Common myeloid progenitor, CD34-positive (primary cell): ENCODE results near the gene RER1.

ENCODE experiments used
- CTCF ChIA-PET: fragments of 350-600 bp; sonication (Branson Sonifier 250); formaldehyde crosslinking; loops from one replicate; lab custom pipeline; 2021; ENCODE audit warnings: antibody characterized with exemption; lab: Charles Lee
- POLR2A ChIA-PET: fragments of 350-600 bp; sonication (Branson Sonifier 250); formaldehyde crosslinking; loops from one replicate; lab custom pipeline; 2021; ENCODE audit warnings: antibody characterized with exemption; lab: Charles Lee
- DNase-seq, 3 donors: peaks; one replicate each; pipeline versions ENCODE4 v3.0.0 to v3.0.0-alpha.2; 2013
- H3K27ac ChIP-seq, 2 experiments: 1 replicate in 1 of 2; 2 replicates in 1 of 2; pipeline ENCODE4 v1.7.0; 2013; ENCODE audit warnings: inconsistent platforms in 2 of 2, low read length in 2 of 2, mild to moderate bottlenecking in 2 of 2, low read depth in 1 of 2, moderate library complexity in 1 of 2; ENCODE audit not compliant: severe bottlenecking in 2 of 2, insufficient read depth in 1 of 2, poor library complexity in 1 of 2
- H3K27me3 ChIP-seq, 5 experiments: replicated peaks in 2 of 5; 1 replicate in 3 of 5; 2 replicates in 2 of 5; pipeline versions ENCODE4 v1.6.1 to v1.7.0; 2013; ENCODE audit warnings: low read length in 4 of 5, mild to moderate bottlenecking in 2 of 5, moderate library complexity in 2 of 5, inconsistent platforms in 1 of 5; ENCODE audit not compliant: insufficient read depth in 5 of 5, control insufficient read depth in 4 of 5
- H3K36me3 ChIP-seq, 4 experiments: 1 replicate in 2 of 4; 2 replicates in 2 of 4; pipeline versions ENCODE4 v1.6.1 to v1.7.0; 2013; ENCODE audit warnings: low read length in 3 of 4, control low read depth in 1 of 4, mild to moderate bottlenecking in 1 of 4; ENCODE audit not compliant: control insufficient read depth in 4 of 4, insufficient read depth in 4 of 4
- H3K4me1 ChIP-seq, 4 experiments: 1 replicate in 3 of 4; 2 replicates in 1 of 4; pipeline versions ENCODE4 v1.6.1 to v1.7.1; 2013; ENCODE audit warnings: low read length in 3 of 4, mild to moderate bottlenecking in 3 of 4, control low read depth in 1 of 4, inconsistent platforms in 1 of 4, moderate library complexity in 1 of 4; ENCODE audit not compliant: control insufficient read depth in 4 of 4, insufficient read depth in 4 of 4; ENCODE audit errors: control extremely low read depth in 1 of 4
- H3K4me3 ChIP-seq, 7 experiments: 1 replicate in 4 of 7; 2 replicates in 3 of 7; pipeline versions ENCODE4 v1.5.1 to v1.7.0; 2013; ENCODE audit warnings: mild to moderate bottlenecking in 7 of 7, low read length in 6 of 7, moderate library complexity in 6 of 7, inconsistent platforms in 2 of 7, low read depth in 2 of 7, control low read depth in 1 of 7; ENCODE audit not compliant: insufficient read depth in 4 of 7, control insufficient read depth in 1 of 7; ENCODE audit errors: extremely low read depth in 1 of 7
- H3K9me3 ChIP-seq, 5 experiments: 1 replicate in 4 of 5; 2 replicates in 1 of 5; pipeline versions ENCODE4 v1.6.1 to v1.7.1; 2013; ENCODE audit warnings: low read length in 4 of 5, mild to moderate bottlenecking in 2 of 5, inconsistent platforms in 1 of 5, low read depth in 1 of 5, moderate library complexity in 1 of 5; ENCODE audit not compliant: control insufficient read depth in 4 of 5, insufficient read depth in 2 of 5; ENCODE audit errors: control extremely low read depth in 1 of 5
- WGBS: methylation state at CpG from one replicate; pipeline ENCODE4 v1.1.5; 2013; ENCODE audit not compliant: insufficient coverage; 5-methylcytosine and 5-hydroxymethylcytosine counted together

The RER1 gene

DNA sequence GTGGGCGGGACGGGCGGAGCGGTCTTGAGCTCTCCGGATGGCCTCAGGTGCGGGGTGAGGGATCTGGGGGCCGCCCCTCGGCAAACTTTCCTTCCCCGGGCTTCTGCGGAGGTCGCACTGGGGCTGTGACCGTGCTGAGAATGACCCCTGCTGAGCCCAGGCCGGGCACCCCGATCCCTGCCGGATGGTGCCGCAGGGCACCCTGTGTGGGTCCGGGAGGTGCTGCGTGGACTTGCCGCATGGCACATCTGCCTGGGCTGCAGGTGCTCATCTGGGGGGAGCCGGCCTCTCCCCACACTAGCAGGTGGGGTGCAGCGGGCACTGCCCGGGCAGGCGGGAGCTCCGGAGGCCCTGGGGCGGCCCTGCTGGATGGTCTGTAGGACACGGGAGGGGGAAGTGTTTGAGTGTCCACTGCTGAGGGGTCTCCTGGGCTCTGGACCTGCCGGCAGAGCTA lies 52.5 kb downstream of the RER1 start:
- no peak overlapping the region for H3K27ac ChIP-seq
- H3K4me3 ChIP-seq = no peak overlapping the region
- WGBS = 31% methylated on average over 23 of the region's 27 CpGs
- ChIA-PET CTCF (no interaction called here), POLR2A (no interaction called here)
- no peak for DNase-seq
- H3K27me3 ChIP-seq = peaks cover 0 to 79% (median 15%) of the 10 kb centered on the region in 5 experiments
- H3K9me3 ChIP-seq = peaks cover 0 to 6% (median 0%) of the 10 kb centered on the region in 5 experiments
- H3K4me1 ChIP-seq = peaks cover 0 to 5% (median 0%) of the 10 kb centered on the region in 4 experiments
- no peaks in the 10 kb centered on the region for H3K36me3 ChIP-seq

DNA sequence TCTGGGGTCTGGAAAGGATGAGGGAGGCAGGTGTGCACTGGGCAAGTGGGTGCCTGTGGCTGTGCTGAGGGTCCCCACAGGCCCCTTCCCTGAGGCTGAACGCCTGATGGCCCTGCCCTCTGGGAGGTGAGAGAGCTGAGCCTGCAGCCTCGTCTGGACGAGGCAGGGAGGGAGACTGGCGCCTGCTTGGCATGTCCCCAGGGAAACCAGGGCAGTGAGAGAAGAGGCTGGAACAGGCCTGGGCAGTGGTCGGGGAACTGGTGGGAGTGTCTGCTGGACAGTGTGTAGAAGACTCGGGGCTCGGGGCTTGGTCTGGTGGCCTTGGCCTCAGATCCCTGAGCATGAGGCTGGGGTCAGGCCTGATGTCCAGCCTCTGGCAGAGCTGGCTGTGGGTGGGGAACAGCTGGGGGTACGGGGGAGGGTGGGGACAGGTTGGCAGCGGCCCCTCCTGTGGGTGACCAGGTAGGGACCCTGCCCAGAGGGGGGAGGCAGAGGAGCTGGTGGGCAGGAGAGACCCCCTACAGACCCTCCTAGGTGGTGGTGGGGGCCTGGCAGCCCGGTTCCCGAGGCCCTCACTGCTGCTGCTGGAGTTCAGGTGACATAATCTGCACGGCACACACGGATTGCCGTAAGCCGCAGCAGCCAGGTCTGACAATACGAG lies 53.7 kb downstream of the RER1 start:
- Histone ChIP-seq H3K27ac (no peak overlapping the region), H3K4me3 (no peak overlapping the region), H3K9me3 (peaks cover 0 to 6% (median 0%) of the 10 kb centered on the region in 5 experiments), H3K4me1 (peaks cover 0 to 5% (median 0%) of the 10 kb centered on the region in 4 experiments), H3K36me3 (no peaks in the 10 kb centered on the region), H3K27me3 (peaks cover 0 to 86% (median 15%) of the 10 kb centered on the region in 5 experiments)
- DNase-seq = no peak
- ChIA-PET POLR2A (no interaction called here), CTCF (no interaction called here)
- WGBS = 81% methylated on average over 14 of the region's 16 CpGs

GRCh38 chr1:2445823-2446215 lies 54.2 kb downstream of the RER1 start:
- 84% methylated on average over 15 of the region's 15 CpGs for WGBS
- H3K27ac ChIP-seq = no peak overlapping the region
- no peaks in the 10 kb centered on the region for H3K36me3 ChIP-seq
- peaks cover 0 to 2% (median 0%) of the 10 kb centered on the region in 5 experiments for H3K9me3 ChIP-seq
- H3K27me3 ChIP-seq = peaks cover 0 to 86% (median 15%) of the 10 kb centered on the region in 5 experiments
- ChIA-PET POLR2A (no interaction called here), CTCF (interaction anchor here (1.3 kb wide), 1 partner anchor 102 kb away, joined by 3 read pairs; no protein-coding TSS in a partner anchor)
- H3K4me3 ChIP-seq = no peak overlapping the region
- DNase-seq = no peak
- peaks cover 0 to 5% (median 0%) of the 10 kb centered on the region in 4 experiments for H3K4me1 ChIP-seq

DNA sequence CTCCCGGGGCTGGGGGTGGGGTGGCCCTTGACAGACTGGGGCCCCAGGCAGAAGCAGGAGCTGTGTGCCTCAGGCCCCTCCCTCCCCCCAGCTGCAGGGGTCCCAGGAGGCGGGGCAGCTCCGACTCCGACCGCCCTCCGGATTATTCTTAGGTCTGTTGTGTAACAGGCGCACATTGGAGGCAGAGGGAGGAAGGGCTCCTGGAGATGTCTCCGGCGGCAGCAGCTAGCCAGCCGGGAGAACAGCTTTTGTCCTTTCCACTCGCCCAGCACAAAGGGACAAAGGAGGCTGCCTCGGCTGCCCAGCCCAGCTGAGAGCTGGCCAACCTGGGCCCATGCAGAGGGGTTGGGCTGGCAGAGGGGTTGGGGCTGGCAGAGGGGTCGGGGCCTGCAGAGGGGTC lies 54.8 kb downstream of the RER1 start:
- no peak overlapping the region for H3K27ac ChIP-seq
- H3K9me3 ChIP-seq = no peaks in the 10 kb centered on the region
- CTCF ChIA-PET = interaction anchor here (1.3 kb wide), 1 partner anchor 102 kb away, joined by 3 read pairs; no protein-coding TSS in a partner anchor
- no peak for DNase-seq
- POLR2A ChIA-PET = no interaction called here
- H3K4me3 ChIP-seq = no peak overlapping the region
- no peaks in the 10 kb centered on the region for H3K36me3 ChIP-seq
- H3K4me1 ChIP-seq = peaks cover 0 to 5% (median 0%) of the 10 kb centered on the region in 4 experiments
- 15% methylated on average over 10 of the region's 13 CpGs for WGBS
- H3K27me3 ChIP-seq = peaks cover 0 to 85% (median 15%) of the 10 kb centered on the region in 5 experiments

DNA sequence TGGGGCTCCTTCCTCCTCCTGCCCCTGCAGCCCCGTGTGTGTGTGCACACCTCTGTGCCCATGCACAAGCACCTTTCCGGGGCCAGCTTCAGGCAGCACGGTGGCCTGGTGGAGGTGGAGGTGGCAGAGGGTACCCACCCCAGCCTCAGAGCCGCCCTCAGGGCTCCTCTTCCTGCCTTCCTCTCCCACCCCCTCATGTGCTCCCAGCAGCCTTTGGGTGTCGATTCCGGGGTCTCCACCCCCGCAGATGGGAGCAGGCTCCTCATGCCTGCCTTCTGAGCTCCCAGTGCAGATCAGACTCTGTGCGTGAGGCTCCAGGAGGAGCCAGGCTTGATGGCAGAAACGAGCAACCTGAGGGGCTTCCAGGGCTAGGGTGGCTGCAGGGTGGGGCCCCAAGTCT lies 55.2 kb downstream of the RER1 start:
- POLR2A ChIA-PET = no interaction called here
- H3K4me3 ChIP-seq = no peak overlapping the region
- CTCF ChIA-PET = interaction anchor here (1.3 kb wide), 1 partner anchor 101 kb away, joined by 3 read pairs; no protein-coding TSS in a partner anchor
- H3K27me3 ChIP-seq = peaks cover 0 to 83% (median 15%) of the 10 kb centered on the region in 5 experiments
- peaks cover 0 to 5% (median 0%) of the 10 kb centered on the region in 4 experiments for H3K4me1 ChIP-seq
- no peak overlapping the region for H3K27ac ChIP-seq
- WGBS = 88% methylated on average over 3 of the region's 9 CpGs
- no peaks in the 10 kb centered on the region for H3K9me3 ChIP-seq
- no peaks in the 10 kb centered on the region for H3K36me3 ChIP-seq
- no peak for DNase-seq

DNA sequence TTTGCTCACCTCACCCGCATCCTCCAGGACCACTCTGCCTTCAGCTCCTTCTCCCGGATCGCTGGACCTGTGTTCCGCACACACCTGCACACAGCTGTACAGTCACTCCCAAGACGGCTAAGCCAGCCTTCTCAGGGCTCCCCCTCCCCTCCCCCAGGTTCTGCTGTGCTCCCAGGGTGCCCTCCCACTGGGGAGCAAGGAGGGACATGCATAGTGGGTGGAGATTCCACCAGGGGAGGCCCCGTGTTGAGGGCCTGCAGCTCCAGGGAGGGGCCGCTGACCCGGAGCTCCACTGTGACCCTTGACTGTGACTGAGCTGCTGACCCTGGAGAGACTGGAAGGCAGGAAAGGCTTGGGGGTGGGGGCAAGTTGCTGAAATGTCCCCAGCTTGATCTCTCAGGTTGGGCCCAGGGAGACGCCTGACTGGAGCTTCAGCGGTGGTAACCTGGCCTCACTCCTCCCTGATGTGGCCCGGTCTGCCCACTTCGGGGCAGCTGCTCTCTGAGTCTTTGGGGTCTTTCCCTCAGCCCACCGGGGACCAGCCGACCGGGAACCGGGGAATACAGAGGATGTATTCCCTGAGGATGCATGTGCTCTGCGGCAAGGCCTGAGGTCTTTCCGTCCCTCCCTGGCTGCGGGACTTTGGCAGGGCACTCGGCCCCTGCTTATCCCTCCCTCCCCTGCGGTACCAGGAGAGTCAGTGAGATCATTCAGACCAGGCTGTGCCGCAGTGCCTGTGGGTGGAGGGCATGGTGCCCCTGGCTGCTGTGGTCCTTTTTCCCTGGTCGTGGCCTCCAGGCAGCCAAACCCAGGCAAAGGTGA lies 55.8 kb downstream of the RER1 start:
- 71% methylated on average over 15 of the region's 23 CpGs for WGBS
- H3K4me3 ChIP-seq = no peak overlapping the region
- DNase-seq = no peak
- ChIA-PET CTCF (interaction anchor here (1.3 kb wide), 1 partner anchor 101 kb away, joined by 3 read pairs; no protein-coding TSS in a partner anchor), POLR2A (no interaction called here)
- no peak overlapping the region for H3K27ac ChIP-seq
- no peaks in the 10 kb centered on the region for H3K36me3 ChIP-seq
- peaks cover 0 to 83% (median 11%) of the 10 kb centered on the region in 5 experiments for H3K27me3 ChIP-seq
- H3K9me3 ChIP-seq = no peaks in the 10 kb centered on the region
- H3K4me1 ChIP-seq = peaks cover 0 to 5% (median 0%) of the 10 kb centered on the region in 4 experiments
